Upper lobe of left lung (tissue), 4 donors: ENCODE measurements around the gene HNRNPA1.

Experiments used
- CTCF ChIP-seq, 6 experiments: fragments of 450-650 bp in 4 of 6; fragments of 200-600 bp in 2 of 6; sonication (generic) in 2 of 6; IDR thresholded peaks; one replicate each; pipeline ENCODE4 v1.5.1; 2016 to 2019; ENCODE audit warnings: antibody characterized with exemption in 6 of 6
- POLR2A ChIP-seq, 4 donors: fragments of 450-650 bp; IDR thresholded peaks; one replicate each; pipeline ENCODE4 v1.5.1; 2016 to 2017; ENCODE audit warnings: antibody characterized with exemption in 4 of 4, mild to moderate bottlenecking in 2 of 4

GRCh38 chr12:54261815-54262402 lies 18.6 kb upstream of the HNRNPA1 start:
- TF ChIP-seq POLR2A (IDR thresholded peaks at IDR 0.05) (no peak), CTCF (IDR thresholded peaks at IDR 0.05) (no peak)
